OCI-LY3 (cell line): ENCODE data around the gene CCNI.

Experiments used
- H2AFZ ChIP-seq: fragments of 200-600, 300-600 bp; shearing (Covaris generic); 2 replicates; pipeline ENCODE4 v1.6.0; 2014; ENCODE audit warnings: antibody characterized with exemption, low read depth, low read length
- H3K27ac ChIP-seq: fragments of 200-600, 300-600 bp; sonication (generic); 2 replicates; pipeline ENCODE4 v1.5.1; 2014; ENCODE audit warnings: mild to moderate bottlenecking, low read length, moderate library complexity, mixed read lengths
- H3K27me3 ChIP-seq: fragments of 200-600, 300-600 bp; sonication (generic); 2 replicates; pipeline ENCODE4 v1.6.1; 2014; ENCODE audit warnings: low read depth, low read length, mixed read lengths
- H3K36me3 ChIP-seq: fragments of 200-600, 300-600 bp; sonication (generic); replicated peaks from 2 replicates; pipeline ENCODE3; 2014; ENCODE audit warnings: low read depth, low read length, mixed read lengths
- H3K4me1 ChIP-seq: fragments of 300-600, 200-600 bp; sonication (generic); 2 replicates; pipeline ENCODE4 v1.6.1; 2014; ENCODE audit warnings: low read length, mixed read lengths
- H3K4me2 ChIP-seq: fragments of 200-600, 300-600 bp; sonication (generic); 2 replicates; pipeline ENCODE4 v1.6.1; 2014; ENCODE audit warnings: low read length, mixed read lengths
- H3K4me3 ChIP-seq: fragments of 300-600, 200-600 bp; sonication (generic); 2 replicates; pipeline ENCODE4 v1.5.1; 2014; ENCODE audit warnings: antibody characterized with exemption, mild to moderate bottlenecking, low read length, moderate library complexity
- H3K79me2 ChIP-seq: fragments of 300-600, 200-600 bp; shearing (Covaris generic); 2 replicates; pipeline ENCODE4 v1.6.1; 2014; ENCODE audit warnings: mild to moderate bottlenecking, low read length, mixed read lengths
- H3K9ac ChIP-seq: fragments of 300-600, 200-600 bp; shearing (Covaris generic); 2 replicates; pipeline ENCODE4 v1.6.0; 2014; ENCODE audit warnings: mild to moderate bottlenecking, low read length, moderate library complexity
- H3K9me3 ChIP-seq: fragments of 200-600, 300-600 bp; shearing (Covaris generic); 2 replicates; pipeline ENCODE4 v1.6.1; 2014; ENCODE audit warnings: low read length, mixed read lengths; ENCODE audit not compliant: insufficient read depth
- H4K20me1 ChIP-seq: fragments of 200-600, 300-600 bp; sonication (generic); 2 replicates; pipeline ENCODE4 v1.6.1; 2016; ENCODE audit warnings: low read length, mixed read lengths; ENCODE audit not compliant: insufficient read depth
- CTCF ChIP-seq: fragments of 200-600, 300-600 bp; sonication (generic); IDR thresholded peaks from 2 replicates; pipeline ENCODE4 v1.5.1; 2014; ENCODE audit warnings: antibody characterized with exemption, low read length, low read depth
- EZH2phosphoT487 ChIP-seq: fragments of 200-600 bp; shearing (Covaris generic); IDR thresholded peaks from 2 replicates; pipeline ENCODE4 v1.6.1; 2018; ENCODE audit warnings: antibody characterized with exemption, mixed run types, low read depth

The CCNI gene

GRCh38 chr4:77110730-77111129 is 34.9 kb upstream of the CCNI start:
- Histone ChIP-seq H3K27me3 (peaks cover 10% of the 10 kb centered on the region), H3K9me3 (no peaks in the 10 kb centered on the region; the same call in 1 of the 2 replicates), H3K4me3 (no peak overlapping the region), H3K27ac (no peak overlapping the region), H3K36me3 (no peaks in the 10 kb centered on the region), H3K9ac (no peak overlapping the region), H2AFZ (no peak overlapping the region), H3K4me1 (no peaks in the 10 kb centered on the region), H4K20me1 (no peaks in the 10 kb centered on the region), H3K4me2 (no peak overlapping the region), H3K79me2 (no peaks in the 10 kb centered on the region)
- TF ChIP-seq CTCF (no peak), EZH2phosphoT487 (no peak)

- Histone ChIP-seq H3K79me2 (no peaks in the 10 kb centered on the region), H2AFZ (no peak overlapping the region), H3K4me1 (peaks cover 4% of the 10 kb centered on the region; the same call in 1 of the 2 replicates), H3K27me3 (peaks cover 10% of the 10 kb centered on the region), H3K9ac (no peak overlapping the region), H3K4me2 (no peak overlapping the region), H3K9me3 (no peaks in the 10 kb centered on the region; the same call in 1 of the 2 replicates), H3K36me3 (no peaks in the 10 kb centered on the region), H3K27ac (no peak overlapping the region), H3K4me3 (no peak overlapping the region), H4K20me1 (no peaks in the 10 kb centered on the region)
- TF ChIP-seq CTCF = no peak
- TF ChIP-seq EZH2phosphoT487 = no peak
Observed at GRCh38 chr4:77104791-77105540, 29.2 kb upstream of the CCNI start.

GRCh38 chr4:77104388-77104787 is 28.6 kb upstream of the CCNI start:
- no peak for TF ChIP-seq CTCF
- no peak for TF ChIP-seq EZH2phosphoT487
- no peak overlapping the region for H3K4me3 ChIP-seq
- H3K4me2 ChIP-seq = no peak overlapping the region
- H3K27ac ChIP-seq = no peak overlapping the region
- peaks cover 4% of the 10 kb centered on the region; the same call in 1 of the 2 replicates for H3K4me1 ChIP-seq
- no peaks in the 10 kb centered on the region for H3K79me2 ChIP-seq
- no peaks in the 10 kb centered on the region for H3K36me3 ChIP-seq
- H3K9me3 ChIP-seq = no peaks in the 10 kb centered on the region; the same call in 1 of the 2 replicates
- H4K20me1 ChIP-seq = no peaks in the 10 kb centered on the region
- H3K9ac ChIP-seq = no peak overlapping the region
- H2AFZ ChIP-seq = no peak overlapping the region
- peaks cover 10% of the 10 kb centered on the region for H3K27me3 ChIP-seq

- H3K36me3 ChIP-seq = no peaks in the 10 kb centered on the region
- no peak overlapping the region for H3K9ac ChIP-seq
- no peak overlapping the region; the same call in 1 of the 2 replicates for H2AFZ ChIP-seq
- no peak overlapping the region for H3K4me3 ChIP-seq
- no peaks in the 10 kb centered on the region for H3K27me3 ChIP-seq
- H3K4me1 ChIP-seq = peaks cover 7% of the 10 kb centered on the region
- no peaks in the 10 kb centered on the region for H3K9me3 ChIP-seq
- no peaks in the 10 kb centered on the region for H3K79me2 ChIP-seq
- H3K4me2 ChIP-seq = no peak overlapping the region
- TF ChIP-seq EZH2phosphoT487 = no peak
- no peak for TF ChIP-seq CTCF
- H3K27ac ChIP-seq = no peak overlapping the region
- H4K20me1 ChIP-seq = no peaks in the 10 kb centered on the region
Observed at GRCh38 chr4:77100234-77100633, 24.4 kb upstream of the CCNI start.
